Activated naive CD8-positive, alpha-beta T cell treated with anti-CD3 and anti-CD28 coated beads for 36 hours (primary cell): Measurements from ENCODE around the gene SLC47A1. TPM values are rescaled to one million over a fixed set of nuclear protein-coding genes. Genes with fewer than 3 reads are reported as not detected.
"Not testable (repeated sequence)": the region's sequence is repeated elsewhere in the genome, so short reads cannot be mapped to it uniquely, and the experiment has no call there.

Experiments used
- DNase-seq: peaks from one replicate; pipeline ENCODE4 v3.0.0; 2021
- H3K27ac Mint-ChIP-seq: one replicate; pipeline ENCODE4 v1.8.0; 2022; ENCODE audit warnings: mild to moderate bottlenecking, moderate library complexity, mixed read lengths
- H3K27me3 Mint-ChIP-seq: one replicate; pipeline ENCODE4 v1.8.0; 2022; ENCODE audit warnings: mild to moderate bottlenecking, mixed read lengths
- H3K36me3 Mint-ChIP-seq: one replicate; pipeline ENCODE4 v1.8.0; 2021; ENCODE audit warnings: mild to moderate bottlenecking, mixed read lengths
- H3K4me1 Mint-ChIP-seq: one replicate; pipeline ENCODE4 v1.8.0; 2021; ENCODE audit warnings: mixed read lengths
- H3K4me3 Mint-ChIP-seq: one replicate; pipeline ENCODE4 v1.8.0; 2022; ENCODE audit warnings: mild to moderate bottlenecking, moderate library complexity, mixed read lengths
- H3K9me3 Mint-ChIP-seq: one replicate; pipeline ENCODE4 v1.8.0; 2022; ENCODE audit warnings: mixed read lengths
- total RNA-seq, 2 experiments: library from RNA; stranded (reverse); gene quantifications; one replicate each; pipeline ENCODE4 v1.2.3, GENCODE V29; 2021

Gene SLC47A1
- total RNA-seq, 2 experiments from 2014 or later: not detected

DNA sequence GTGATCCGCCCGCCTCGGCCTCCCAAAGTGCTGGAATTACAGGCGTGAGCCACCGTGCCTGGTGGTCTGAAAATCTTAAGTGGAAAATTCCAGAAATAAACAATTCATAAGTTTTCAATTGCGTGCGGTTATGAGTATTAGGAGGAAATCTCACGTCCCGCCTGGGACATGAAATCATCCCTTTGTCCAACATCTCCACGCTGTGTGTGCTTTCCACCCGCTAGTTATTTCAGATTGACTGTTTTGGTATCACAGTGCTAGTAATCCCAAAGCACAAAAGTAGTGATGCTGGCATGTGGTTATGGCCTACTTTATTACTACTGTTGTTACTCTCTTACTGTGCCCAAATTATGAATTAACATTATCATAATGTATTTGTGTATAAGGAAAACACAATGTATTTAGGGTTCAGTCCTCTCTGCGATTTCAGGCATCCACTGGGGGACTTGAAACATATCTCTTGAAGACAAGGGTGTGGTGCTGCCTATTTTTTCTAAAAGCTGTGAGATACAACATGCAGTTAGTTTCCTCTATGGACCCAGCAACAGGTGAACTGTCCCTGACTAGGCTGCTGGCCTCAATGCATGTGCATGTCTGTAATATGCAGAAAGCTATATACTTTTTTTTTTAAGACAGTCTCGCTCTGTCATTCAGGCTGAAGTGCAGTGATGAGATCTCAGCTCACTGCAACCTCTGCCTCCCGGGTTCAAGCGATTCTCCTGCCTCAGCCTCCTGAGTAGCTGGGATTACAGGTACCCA, 32.3 kb downstream of the SLC47A1 start:
- Mint-ChIP-seq H3K4me3 (no peak overlapping the region), H3K27me3 (peaks cover 9% of the 10 kb centered on the region), H3K9me3 (no peaks in the 10 kb centered on the region), H3K27ac (no peak overlapping the region), H3K36me3 (no peaks in the 10 kb centered on the region), H3K4me1 (no peaks in the 10 kb centered on the region)
- no peak for DNase-seq

DNA sequence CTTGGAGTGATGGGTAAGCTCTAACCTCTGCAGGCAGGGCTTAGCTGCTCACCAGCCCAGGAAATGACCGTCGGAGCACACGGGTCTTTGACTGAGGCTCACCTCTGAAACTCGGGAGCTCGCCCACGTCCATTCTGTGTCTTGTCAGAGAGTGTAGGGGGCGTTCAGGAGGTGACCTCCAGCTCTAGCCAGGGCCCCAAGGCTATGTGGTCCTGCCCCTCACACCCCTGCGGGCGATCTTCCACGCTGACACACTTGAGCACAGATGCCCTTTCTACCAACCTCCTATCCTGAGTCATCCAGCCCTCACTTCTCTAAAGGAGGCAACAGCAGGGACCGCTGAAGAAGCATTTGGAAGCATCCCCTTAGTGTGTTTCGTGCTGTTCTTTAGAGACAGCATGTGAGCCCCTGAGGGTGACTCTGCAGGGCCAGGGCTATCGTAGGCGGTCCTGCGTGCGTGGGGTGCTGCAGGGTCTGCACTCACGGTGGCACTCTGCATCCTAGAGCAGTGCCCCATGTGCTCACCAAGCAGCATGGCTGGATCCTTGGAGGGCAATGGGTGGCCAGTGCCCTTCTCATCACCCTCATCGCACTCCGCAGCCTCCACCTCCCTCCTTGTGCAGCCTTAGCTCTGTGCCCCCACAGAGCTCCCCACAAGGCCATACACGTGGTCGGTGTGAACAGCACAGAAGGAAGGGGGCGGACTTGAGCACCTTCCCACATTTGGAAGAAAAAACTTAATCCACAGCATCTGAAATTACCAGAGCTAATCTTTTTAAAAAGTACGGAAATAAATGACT, 33.8 kb downstream of the SLC47A1 start:
- Mint-ChIP-seq H3K9me3 (no peaks in the 10 kb centered on the region), H3K4me1 (no peaks in the 10 kb centered on the region), H3K4me3 (no peak overlapping the region), H3K27me3 (peaks cover 4% of the 10 kb centered on the region), H3K36me3 (no peaks in the 10 kb centered on the region), H3K27ac (no peak overlapping the region)
- no peak for DNase-seq

GRCh38 chr17:19568016-19568350, 34.3 kb downstream of the SLC47A1 start:
- Mint-ChIP-seq H3K27me3 (peaks cover 4% of the 10 kb centered on the region), H3K36me3 (no peaks in the 10 kb centered on the region), H3K4me3 (no peak overlapping the region), H3K4me1 (no peaks in the 10 kb centered on the region), H3K27ac (no peak overlapping the region), H3K9me3 (no peaks in the 10 kb centered on the region)
- no peak for DNase-seq

- DNase-seq: no peak
- Mint-ChIP-seq H3K27ac (no peak overlapping the region), H3K9me3 (no peaks in the 10 kb centered on the region), H3K36me3 (no peaks in the 10 kb centered on the region), H3K4me3 (no peak overlapping the region), H3K4me1 (no peaks in the 10 kb centered on the region), H3K27me3 (peaks cover 4% of the 10 kb centered on the region)
These were observed 36.3 kb downstream of the SLC47A1 start for GRCh38 chr17:19569785-19570543.

DNA sequence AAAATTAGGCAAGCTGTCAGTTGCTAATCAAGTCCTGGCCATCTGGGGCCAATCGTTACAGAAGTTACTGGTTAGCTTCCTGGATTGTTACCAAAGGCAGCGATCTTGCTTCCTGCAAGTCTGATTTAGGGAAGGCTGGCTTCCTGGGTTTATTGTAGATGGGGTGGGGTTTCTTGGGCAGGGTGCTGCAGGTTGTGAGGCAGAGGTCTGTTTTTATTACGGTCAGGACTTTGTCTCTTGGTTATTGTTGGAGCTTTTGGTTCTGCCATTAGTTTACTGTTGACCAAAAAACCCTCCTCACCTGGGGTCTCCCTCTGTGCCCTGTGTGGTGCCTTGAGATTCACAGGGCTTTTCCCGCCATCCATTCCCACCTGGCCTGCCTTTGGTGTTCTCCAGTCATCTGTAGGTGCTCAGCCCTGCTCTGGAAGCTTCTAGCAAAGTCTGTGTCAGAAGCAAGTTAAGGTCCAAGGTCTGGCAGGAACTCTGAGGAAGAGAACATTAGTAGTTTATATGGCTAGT, 36.9 kb downstream of the SLC47A1 start:
- H3K4me3 Mint-ChIP-seq: no peak overlapping the region
- no peaks in the 10 kb centered on the region for H3K4me1 Mint-ChIP-seq
- no peaks in the 10 kb centered on the region for H3K36me3 Mint-ChIP-seq
- H3K27me3 Mint-ChIP-seq: peaks cover 6% of the 10 kb centered on the region
- no peak overlapping the region for H3K27ac Mint-ChIP-seq
- no peak for DNase-seq
- H3K9me3 Mint-ChIP-seq: no peaks in the 10 kb centered on the region

DNA sequence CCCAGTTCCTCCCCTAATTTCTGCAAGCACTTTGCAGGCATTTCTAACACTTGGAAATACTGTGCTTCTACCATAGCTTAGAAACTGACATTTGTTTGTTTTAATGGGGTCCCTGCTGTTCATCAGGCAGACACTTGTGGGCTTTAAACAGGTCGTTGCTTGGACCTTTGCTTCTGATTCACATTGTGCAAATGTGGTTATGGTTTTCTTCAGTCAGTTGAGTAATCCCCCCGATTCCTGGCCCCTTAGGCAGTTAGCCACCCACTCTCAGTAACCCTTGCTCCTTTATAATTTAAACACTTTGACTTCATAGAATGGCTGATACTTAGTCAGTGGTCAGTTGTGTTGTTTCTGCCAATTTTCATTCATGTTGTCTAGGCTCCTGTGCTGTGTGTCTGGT, 39.4 kb downstream of the SLC47A1 start:
- DNase-seq: no peak
- H3K9me3 Mint-ChIP-seq: no peaks in the 10 kb centered on the region

DNA sequence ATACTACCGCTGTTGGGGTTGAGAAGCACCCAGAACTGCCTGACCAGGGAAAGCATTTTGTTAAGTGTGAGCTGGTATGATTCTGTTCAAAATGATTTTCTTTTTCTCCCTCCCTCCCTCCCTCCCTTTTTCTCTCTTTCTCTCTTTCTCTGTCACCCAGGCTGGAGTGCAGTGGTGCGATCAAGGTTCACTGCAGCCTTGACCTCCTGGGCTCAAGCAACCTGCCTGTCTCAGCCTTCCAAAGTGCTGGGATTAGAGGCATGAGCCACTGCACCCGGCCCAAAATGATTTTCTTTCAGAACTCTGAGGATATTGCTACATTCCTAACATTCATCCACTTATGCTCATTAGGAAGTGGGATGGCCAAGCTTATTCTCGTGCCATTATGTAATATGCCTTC, 41.3 kb downstream of the SLC47A1 start:
- H3K27ac Mint-ChIP-seq: no peak overlapping the region

More for the DNA sequence above, 39.4 kb downstream of the SLC47A1 start:
- no peaks in the 10 kb centered on the region for H3K4me1 Mint-ChIP-seq
- peaks cover 10% of the 10 kb centered on the region for H3K27me3 Mint-ChIP-seq
- H3K27ac Mint-ChIP-seq: no peak overlapping the region
- H3K36me3 Mint-ChIP-seq: no peaks in the 10 kb centered on the region
- no peak overlapping the region for H3K4me3 Mint-ChIP-seq

DNA sequence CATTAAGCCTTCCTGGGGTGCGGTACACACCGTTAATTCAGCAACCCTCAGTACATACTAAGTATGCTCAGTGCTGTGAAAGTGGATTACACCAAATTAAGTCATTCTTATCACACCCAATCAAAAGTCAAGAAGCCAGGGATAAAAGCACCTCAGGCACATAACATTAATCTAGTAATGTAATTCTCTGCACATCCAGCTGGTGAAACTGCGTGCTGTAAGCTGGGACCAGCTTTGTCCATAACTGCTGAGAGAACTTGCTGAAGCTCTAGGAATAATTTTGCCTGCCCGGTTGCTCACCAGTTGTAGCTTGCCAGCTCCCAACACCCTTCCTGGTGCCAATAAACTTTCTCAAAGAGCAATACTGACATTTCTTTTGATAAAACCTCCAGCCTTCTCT, 44.9 kb downstream of the SLC47A1 start:
- Mint-ChIP-seq H3K27me3 (peaks cover 47% of the 10 kb centered on the region), H3K9me3 (no peaks in the 10 kb centered on the region), H3K27ac (no peak overlapping the region), H3K36me3 (no peaks in the 10 kb centered on the region), H3K4me3 (no peak overlapping the region), H3K4me1 (peaks cover 2% of the 10 kb centered on the region)
- DNase-seq: no peak

More for the DNA sequence above, 41.3 kb downstream of the SLC47A1 start:
- Mint-ChIP-seq H3K27me3 (peaks cover 26% of the 10 kb centered on the region), H3K4me3 (no peak overlapping the region), H3K4me1 (no peaks in the 10 kb centered on the region), H3K36me3 (no peaks in the 10 kb centered on the region), H3K9me3 (no peaks in the 10 kb centered on the region)
- no peak for DNase-seq

GRCh38 chr17:19579192-19579761, 45.6 kb downstream of the SLC47A1 start:
- Mint-ChIP-seq H3K4me3 (no peak overlapping the region), H3K4me1 (peaks cover 2% of the 10 kb centered on the region), H3K9me3 (no peaks in the 10 kb centered on the region), H3K27ac (no peak overlapping the region), H3K36me3 (no peaks in the 10 kb centered on the region), H3K27me3 (peaks cover 47% of the 10 kb centered on the region)
- no peak for DNase-seq

DNA sequence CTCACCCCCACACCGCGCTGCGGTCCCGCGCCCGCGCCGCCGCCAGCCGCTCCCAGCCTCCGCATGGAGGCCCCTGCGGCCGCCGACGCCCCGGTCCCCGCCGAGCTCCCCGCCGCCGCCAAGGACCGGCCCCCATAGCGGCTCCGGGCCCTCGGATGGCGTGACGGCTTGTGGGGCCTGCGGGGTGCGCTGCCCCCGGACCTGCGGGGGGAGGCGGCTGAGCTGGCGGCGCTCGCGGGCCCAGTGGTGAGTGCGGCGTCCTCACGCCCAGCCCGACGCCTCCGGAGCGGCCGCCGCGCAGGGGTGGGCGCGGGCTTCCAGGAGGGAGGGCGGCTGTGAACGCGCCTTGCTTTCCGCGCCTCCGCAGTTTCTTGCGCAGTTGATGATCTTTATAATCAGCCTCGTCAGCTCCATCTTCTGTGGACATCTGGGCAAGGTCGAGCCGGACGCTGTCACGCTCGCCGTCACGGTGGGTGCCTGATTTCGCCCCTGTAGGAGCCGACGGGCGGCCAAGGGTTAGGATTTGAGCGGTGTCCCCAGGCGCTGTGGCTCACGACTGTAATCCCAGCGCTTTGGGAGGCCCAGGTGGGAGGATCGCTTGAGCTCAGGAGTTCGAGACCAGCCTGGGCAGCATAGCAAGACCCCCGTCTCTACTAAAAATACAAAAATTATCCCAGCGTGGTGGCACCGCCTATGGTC, 46.4 kb downstream of the SLC47A1 start:
- H3K27ac Mint-ChIP-seq: no peak overlapping the region
- peak overlapping the region; percentile 61 for H3K4me3 Mint-ChIP-seq
- peaks cover 2% of the 10 kb centered on the region for H3K4me1 Mint-ChIP-seq

GRCh38 chr17:19580566-19580920, 46.9 kb downstream of the SLC47A1 start:
- DNase-seq, H3K9me3 Mint-ChIP-seq, H3K4me3 Mint-ChIP-seq, H3K4me1 Mint-ChIP-seq, H3K27ac Mint-ChIP-seq, H3K36me3 Mint-ChIP-seq: not testable (repeated sequence)
- peaks cover 53% of the 10 kb centered on the region for H3K27me3 Mint-ChIP-seq

More for the DNA sequence above, 46.4 kb downstream of the SLC47A1 start:
- peaks cover 50% of the 10 kb centered on the region for H3K27me3 Mint-ChIP-seq
- no peaks in the 10 kb centered on the region for H3K36me3 Mint-ChIP-seq
- H3K9me3 Mint-ChIP-seq: no peaks in the 10 kb centered on the region
- peak; percentile 3 for DNase-seq

DNA sequence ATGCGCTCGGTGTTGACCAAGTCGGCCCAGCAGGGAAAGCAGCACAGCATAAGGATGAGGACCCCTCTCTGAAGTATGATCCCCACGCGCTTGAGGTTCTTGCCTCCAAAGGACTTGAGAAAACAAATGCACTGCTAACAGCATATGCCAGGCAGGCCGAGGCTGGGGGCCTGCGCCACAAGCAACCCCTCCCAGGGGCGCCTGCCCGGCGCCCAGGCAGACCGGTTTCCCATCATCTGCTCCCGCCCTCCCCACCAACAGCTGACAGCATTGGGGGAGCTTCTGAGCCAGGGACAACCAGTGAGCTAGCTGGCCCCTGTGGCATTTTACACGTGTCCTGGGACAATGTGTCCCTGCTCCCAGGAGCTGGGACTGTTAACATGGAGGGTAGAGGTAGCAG, 48.5 kb downstream of the SLC47A1 start:
- not testable (repeated sequence) for H3K9me3 Mint-ChIP-seq, H3K4me1 Mint-ChIP-seq, H3K4me3 Mint-ChIP-seq, H3K36me3 Mint-ChIP-seq, H3K27ac Mint-ChIP-seq, DNase-seq
- peaks cover 52% of the 10 kb centered on the region for H3K27me3 Mint-ChIP-seq

GRCh38 chr17:19583871-19584270, 50.2 kb downstream of the SLC47A1 start:
- no peaks in the 10 kb centered on the region for H3K9me3 Mint-ChIP-seq
- peaks cover 41% of the 10 kb centered on the region for H3K27me3 Mint-ChIP-seq
- no peak for DNase-seq
- H3K4me1 Mint-ChIP-seq: peaks cover 2% of the 10 kb centered on the region
- no peak overlapping the region for H3K27ac Mint-ChIP-seq
- no peak overlapping the region for H3K4me3 Mint-ChIP-seq
- H3K36me3 Mint-ChIP-seq: no peaks in the 10 kb centered on the region

DNA sequence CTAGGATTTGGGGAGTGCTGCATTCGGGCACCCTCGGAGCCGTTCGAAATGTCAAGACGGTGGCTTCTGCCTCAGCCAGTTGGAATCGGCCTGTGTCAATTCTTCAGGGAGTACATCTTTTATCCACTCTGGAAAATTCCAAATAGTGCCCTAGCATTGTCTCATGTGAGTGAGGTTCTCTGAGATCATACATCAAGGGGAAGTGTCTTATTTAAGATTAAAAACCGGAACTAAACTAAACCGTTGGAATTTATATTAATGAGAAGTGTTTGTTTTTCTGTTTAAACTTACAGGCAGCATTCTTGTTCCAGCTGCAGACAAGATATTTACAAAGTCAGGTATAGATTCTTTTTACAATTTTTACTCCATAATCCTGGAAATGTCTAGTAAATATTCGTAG, 56.8 kb downstream of the SLC47A1 start:
- H3K27me3 Mint-ChIP-seq: peaks cover 2% of the 10 kb centered on the region
- no peaks in the 10 kb centered on the region for H3K36me3 Mint-ChIP-seq
- H3K27ac Mint-ChIP-seq: no peak overlapping the region
- DNase-seq: no peak
- no peak overlapping the region for H3K4me3 Mint-ChIP-seq
- no peaks in the 10 kb centered on the region for H3K4me1 Mint-ChIP-seq
- no peaks in the 10 kb centered on the region for H3K9me3 Mint-ChIP-seq
